IPS-18a (cell line): ENCODE data around the gene MDP1.
"Not testable (repeated sequence)": the region's sequence is repeated elsewhere in the genome, so short reads cannot be mapped to it uniquely, and the experiment has no call there.

ENCODE experiments used
- H3K27ac ChIP-seq: one replicate; pipeline ENCODE4 v1.5.1; 2013; ENCODE audit warnings: low read length
- H3K27me3 ChIP-seq: one replicate; pipeline ENCODE4 v1.6.1; 2013; ENCODE audit warnings: mild to moderate bottlenecking, low read length; ENCODE audit not compliant: control insufficient read depth, insufficient read depth
- H3K36me3 ChIP-seq: one replicate; pipeline ENCODE4 v1.6.1; 2013; ENCODE audit warnings: low read depth, low read length; ENCODE audit not compliant: control insufficient read depth
- H3K4me1 ChIP-seq: one replicate; pipeline ENCODE4 v1.6.1; 2013; ENCODE audit warnings: low read depth, low read length; ENCODE audit not compliant: control insufficient read depth
- H3K4me3 ChIP-seq: one replicate; pipeline ENCODE4 v1.5.1; 2013; ENCODE audit warnings: low read length
- H3K9ac ChIP-seq: one replicate; pipeline ENCODE4 v1.6.1; 2013; ENCODE audit warnings: mild to moderate bottlenecking, low read length, moderate library complexity
- H3K9me3 ChIP-seq: one replicate; pipeline ENCODE4 v1.6.1; 2013; ENCODE audit warnings: low read depth, low read length; ENCODE audit not compliant: control insufficient read depth

MDP1 gene

GRCh38 chr14:24219080-24219479 is 3.2 kb upstream of the MDP1 start:
- Histone ChIP-seq H3K27ac (no peak overlapping the region), H3K27me3 (no peaks in the 10 kb centered on the region), H3K36me3 (peaks cover under 1% of the 10 kb centered on the region), H3K4me3 (no peak overlapping the region), H3K9ac (no peak overlapping the region), H3K9me3 (no peaks in the 10 kb centered on the region), H3K4me1 (no peaks in the 10 kb centered on the region)

- H3K36me3 ChIP-seq, H3K4me1 ChIP-seq: not testable (repeated sequence)
Observed at GRCh38 chr14:24216876-24217275, 1.0 kb upstream of the MDP1 start.

GRCh38 chr14:24216345-24216699 is 456 bp upstream of the MDP1 start:
- peak overlapping the region; percentile 79 for H3K4me3 ChIP-seq
- H3K4me1 ChIP-seq = peaks cover 5% of the 10 kb centered on the region
- no peak overlapping the region for H3K9ac ChIP-seq
- no peaks in the 10 kb centered on the region for H3K27me3 ChIP-seq
- no peaks in the 10 kb centered on the region for H3K9me3 ChIP-seq
- H3K36me3 ChIP-seq = peaks cover 10% of the 10 kb centered on the region
- H3K27ac ChIP-seq = no peak overlapping the region

More at GRCh38 chr14:24216876-24217275, 1.0 kb upstream of the MDP1 start:
- H3K9me3 ChIP-seq, H3K4me3 ChIP-seq, H3K27me3 ChIP-seq, H3K9ac ChIP-seq, H3K27ac ChIP-seq: not testable (repeated sequence)

- H3K27ac ChIP-seq = peak overlapping the region; percentile 75
- H3K9ac ChIP-seq = peak overlapping the region; percentile 95
- peaks cover 31% of the 10 kb centered on the region for H3K36me3 ChIP-seq
- no peaks in the 10 kb centered on the region for H3K27me3 ChIP-seq
- H3K9me3 ChIP-seq = no peaks in the 10 kb centered on the region
- peaks cover 5% of the 10 kb centered on the region for H3K4me1 ChIP-seq
- peak overlapping the region; percentile 92 for H3K4me3 ChIP-seq
Observed at GRCh38 chr14:24213866-24214662, 1.8 kb downstream of the MDP1 start.

- Histone ChIP-seq H3K4me1 (peaks cover 5% of the 10 kb centered on the region), H3K36me3 (peaks cover 35% of the 10 kb centered on the region), H3K9me3 (no peaks in the 10 kb centered on the region), H3K27ac (peak within 1 kb of the TSS; percentile 94), H3K27me3 (no peaks in the 10 kb centered on the region), H3K9ac (peak within 1 kb of the TSS; percentile 95), H3K4me3 (peak within 1 kb of the TSS; percentile 92)
Observed at GRCh38 chr14:24212924-24213865, 2.7 kb downstream of the MDP1 start, which contains the start of gene CHMP4A. CHMP4A (minus strand) TSS chr14:24213488; CDS start chr14:24213439, 49 bp downstream.

- Histone ChIP-seq H3K9ac (no peak overlapping the region), H3K9me3 (no peaks in the 10 kb centered on the region), H3K4me1 (peaks cover 5% of the 10 kb centered on the region), H3K27ac (no peak overlapping the region), H3K27me3 (no peaks in the 10 kb centered on the region), H3K36me3 (peaks cover 53% of the 10 kb centered on the region), H3K4me3 (no peak overlapping the region)
Observed at GRCh38 chr14:24211311-24211710, 4.6 kb downstream of the MDP1 start.

GRCh38 chr14:24207625-24208024 is 8.2 kb downstream of the MDP1 start:
- no peaks in the 10 kb centered on the region for H3K9me3 ChIP-seq
- H3K9ac ChIP-seq = no peak overlapping the region
- H3K27me3 ChIP-seq = no peaks in the 10 kb centered on the region
- no peak overlapping the region for H3K27ac ChIP-seq
- peaks cover 6% of the 10 kb centered on the region for H3K4me1 ChIP-seq
- H3K36me3 ChIP-seq = peaks cover 59% of the 10 kb centered on the region
- no peak overlapping the region for H3K4me3 ChIP-seq

GRCh38 chr14:24207104-24207551 is 8.7 kb downstream of the MDP1 start:
- Histone ChIP-seq H3K4me1 (peaks cover 6% of the 10 kb centered on the region), H3K27me3 (no peaks in the 10 kb centered on the region), H3K9ac (no peak overlapping the region), H3K36me3 (peaks cover 59% of the 10 kb centered on the region), H3K4me3 (no peak overlapping the region), H3K9me3 (no peaks in the 10 kb centered on the region), H3K27ac (no peak overlapping the region)

GRCh38 chr14:24206260-24207103 is 9.4 kb downstream of the MDP1 start:
- Histone ChIP-seq H3K27ac (no peak overlapping the region), H3K36me3 (peaks cover 56% of the 10 kb centered on the region), H3K9ac (no peak overlapping the region), H3K4me3 (no peak overlapping the region), H3K9me3 (no peaks in the 10 kb centered on the region), H3K4me1 (peaks cover 6% of the 10 kb centered on the region), H3K27me3 (no peaks in the 10 kb centered on the region)

GRCh38 chr14:24204163-24205146 is 11.4 kb downstream of the MDP1 start:
- Histone ChIP-seq H3K27me3 (no peaks in the 10 kb centered on the region), H3K36me3 (peaks cover 38% of the 10 kb centered on the region), H3K4me3 (no peak overlapping the region), H3K27ac (no peak overlapping the region), H3K9me3 (no peaks in the 10 kb centered on the region), H3K4me1 (peaks cover 6% of the 10 kb centered on the region), H3K9ac (no peak overlapping the region)
